ENCODE data around the gene ADD3. TPM values are rescaled to one million over a fixed set of nuclear protein-coding genes. Genes with fewer than 3 reads are reported as not detected.

ADD3 gene
- total and polyA plus RNA-seq, 2 of the 13 experiments (the other 11 are each of a cell fraction or from before 2014, with no cell fraction given): 44.7 to 57.5 TPM

DNA sequence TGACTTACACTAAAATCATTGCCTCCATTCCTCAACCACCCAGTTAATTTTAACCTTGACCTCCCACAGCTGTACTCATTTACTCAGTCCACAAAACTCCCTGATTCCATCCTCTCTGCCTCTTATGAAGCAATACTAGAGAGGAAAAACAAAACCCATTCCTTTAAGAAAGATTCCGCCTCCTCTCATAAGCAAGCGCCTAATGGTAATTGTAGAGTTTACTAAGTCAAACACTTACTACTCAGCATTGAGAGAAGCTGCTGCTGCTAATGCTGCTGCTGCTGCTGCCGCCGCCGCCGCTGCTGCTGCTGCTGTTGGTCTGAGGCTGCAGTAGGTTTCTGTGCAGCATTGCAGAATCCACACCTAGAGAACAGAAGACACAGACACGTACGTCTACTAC lies 2.1 kb upstream of the ADD3 start (continued):
- TF ChIP-seq, protein P1, sequence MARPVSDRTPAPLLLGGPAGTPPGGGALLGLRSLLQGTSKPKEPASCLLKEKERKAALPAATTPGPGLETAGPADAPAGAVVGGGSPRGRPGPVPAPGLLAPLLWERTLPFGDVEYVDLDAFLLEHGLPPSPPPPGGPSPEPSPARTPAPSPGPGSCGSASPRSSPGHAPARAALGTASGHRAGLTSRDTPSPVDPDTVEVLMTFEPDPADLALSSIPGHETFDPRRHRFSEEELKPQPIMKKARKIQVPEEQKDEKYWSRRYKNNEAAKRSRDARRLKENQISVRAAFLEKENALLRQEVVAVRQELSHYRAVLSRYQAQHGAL (CRISPR knock-in tag; IDR thresholded peaks at IDR 0.05; ENCODE audit: not compliant biosample characterization): no peak
- TF ChIP-seq CCAR2 (optimal IDR thresholded peaks at IDR 0.05; ENCODE audit: low read depth, low read length) (no peak), SP4 (CRISPR knock-in tag; IDR thresholded peaks at IDR 0.05) (no peak), PHF21A (CRISPR knock-in tag; IDR thresholded peaks at IDR 0.05) (no peak), ZNF790 (CRISPR knock-in tag; IDR thresholded peaks at IDR 0.05; ENCODE audit: borderline replicate concordance) (no peak), ZMYM3 (CRISPR knock-in tag; IDR thresholded peaks at IDR 0.05) (0 out of 2 replicates have a peak, but pooled peaks have one; percentile 15), SALL1 (CRISPR knock-in tag; IDR thresholded peaks at IDR 0.05) (peak; percentile 32; the same call in 1 of the 2 replicates), SAP130 (CRISPR knock-in tag; IDR thresholded peaks at IDR 0.05; ENCODE audit: low read depth) (peak; percentile 56), NPAS2 (CRISPR knock-in tag; IDR thresholded peaks at IDR 0.05; ENCODE audit: borderline replicate concordance) (no peak), ZNF567 (CRISPR knock-in tag; IDR thresholded peaks at IDR 0.05; ENCODE audit: borderline replicate concordance) (no peak), ZSCAN9 (CRISPR knock-in tag; IDR thresholded peaks at IDR 0.05; ENCODE audit: borderline replicate concordance) (0 out of 2 replicates have a peak, but pooled peaks have one; percentile 34), ZNF614 (CRISPR knock-in tag; IDR thresholded peaks at IDR 0.05; ENCODE audit: borderline replicate concordance) (0 out of 2 replicates have a peak, but pooled peaks have one; percentile 23), KMT2A (CRISPR knock-in tag; IDR thresholded peaks at IDR 0.05) (peak; percentile 41; the same call in 1 of the 2 replicates), NR2F6 (IDR thresholded peaks at IDR 0.05) (peak; percentile 77), NR2F6 (CRISPR knock-in tag; IDR thresholded peaks at IDR 0.05) (peak; percentile 75)
- TF ChIP-seq, protein P2, sequence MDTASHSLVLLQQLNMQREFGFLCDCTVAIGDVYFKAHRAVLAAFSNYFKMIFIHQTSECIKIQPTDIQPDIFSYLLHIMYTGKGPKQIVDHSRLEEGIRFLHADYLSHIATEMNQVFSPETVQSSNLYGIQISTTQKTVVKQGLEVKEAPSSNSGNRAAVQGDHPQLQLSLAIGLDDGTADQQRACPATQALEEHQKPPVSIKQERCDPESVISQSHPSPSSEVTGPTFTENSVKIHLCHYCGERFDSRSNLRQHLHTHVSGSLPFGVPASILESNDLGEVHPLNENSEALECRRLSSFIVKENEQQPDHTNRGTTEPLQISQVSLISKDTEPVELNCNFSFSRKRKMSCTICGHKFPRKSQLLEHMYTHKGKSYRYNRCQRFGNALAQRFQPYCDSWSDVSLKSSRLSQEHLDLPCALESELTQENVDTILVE (CRISPR knock-in tag; IDR thresholded peaks at IDR 0.05): no peak
- TF ChIP-seq, protein P3, sequence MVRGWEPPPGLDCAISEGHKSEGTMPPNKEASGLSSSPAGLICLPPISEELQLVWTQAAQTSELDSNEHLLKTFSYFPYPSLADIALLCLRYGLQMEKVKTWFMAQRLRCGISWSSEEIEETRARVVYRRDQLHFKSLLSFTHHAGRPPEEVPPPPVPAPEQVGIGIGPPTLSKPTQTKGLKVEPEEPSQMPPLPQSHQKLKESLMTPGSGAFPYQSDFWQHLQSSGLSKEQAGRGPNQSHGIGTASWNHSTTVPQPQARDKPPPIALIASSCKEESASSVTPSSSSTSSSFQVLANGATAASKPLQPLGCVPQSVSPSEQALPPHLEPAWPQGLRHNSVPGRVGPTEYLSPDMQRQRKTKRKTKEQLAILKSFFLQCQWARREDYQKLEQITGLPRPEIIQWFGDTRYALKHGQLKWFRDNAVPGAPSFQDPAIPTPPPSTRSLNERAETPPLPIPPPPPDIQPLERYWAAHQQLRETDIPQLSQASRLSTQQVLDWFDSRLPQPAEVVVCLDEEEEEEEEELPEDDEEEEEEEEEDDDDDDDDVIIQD (CRISPR knock-in tag; IDR thresholded peaks at IDR 0.05; ENCODE audit: low read depth): no peak
- TF ChIP-seq, protein P4, sequence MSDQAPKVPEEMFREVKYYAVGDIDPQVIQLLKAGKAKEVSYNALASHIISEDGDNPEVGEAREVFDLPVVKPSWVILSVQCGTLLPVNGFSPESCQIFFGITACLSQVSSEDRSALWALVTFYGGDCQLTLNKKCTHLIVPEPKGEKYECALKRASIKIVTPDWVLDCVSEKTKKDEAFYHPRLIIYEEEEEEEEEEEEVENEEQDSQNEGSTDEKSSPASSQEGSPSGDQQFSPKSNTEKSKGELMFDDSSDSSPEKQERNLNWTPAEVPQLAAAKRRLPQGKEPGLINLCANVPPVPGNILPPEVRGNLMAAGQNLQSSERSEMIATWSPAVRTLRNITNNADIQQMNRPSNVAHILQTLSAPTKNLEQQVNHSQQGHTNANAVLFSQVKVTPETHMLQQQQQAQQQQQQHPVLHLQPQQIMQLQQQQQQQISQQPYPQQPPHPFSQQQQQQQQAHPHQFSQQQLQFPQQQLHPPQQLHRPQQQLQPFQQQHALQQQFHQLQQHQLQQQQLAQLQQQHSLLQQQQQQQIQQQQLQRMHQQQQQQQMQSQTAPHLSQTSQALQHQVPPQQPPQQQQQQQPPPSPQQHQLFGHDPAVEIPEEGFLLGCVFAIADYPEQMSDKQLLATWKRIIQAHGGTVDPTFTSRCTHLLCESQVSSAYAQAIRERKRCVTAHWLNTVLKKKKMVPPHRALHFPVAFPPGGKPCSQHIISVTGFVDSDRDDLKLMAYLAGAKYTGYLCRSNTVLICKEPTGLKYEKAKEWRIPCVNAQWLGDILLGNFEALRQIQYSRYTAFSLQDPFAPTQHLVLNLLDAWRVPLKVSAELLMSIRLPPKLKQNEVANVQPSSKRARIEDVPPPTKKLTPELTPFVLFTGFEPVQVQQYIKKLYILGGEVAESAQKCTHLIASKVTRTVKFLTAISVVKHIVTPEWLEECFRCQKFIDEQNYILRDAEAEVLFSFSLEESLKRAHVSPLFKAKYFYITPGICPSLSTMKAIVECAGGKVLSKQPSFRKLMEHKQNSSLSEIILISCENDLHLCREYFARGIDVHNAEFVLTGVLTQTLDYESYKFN (CRISPR knock-in tag; conservative IDR thresholded peaks at IDR 0.05): 0 out of 2 replicates have a peak, but pooled peaks have one; percentile 16
- TF ChIP-seq, protein P5, sequence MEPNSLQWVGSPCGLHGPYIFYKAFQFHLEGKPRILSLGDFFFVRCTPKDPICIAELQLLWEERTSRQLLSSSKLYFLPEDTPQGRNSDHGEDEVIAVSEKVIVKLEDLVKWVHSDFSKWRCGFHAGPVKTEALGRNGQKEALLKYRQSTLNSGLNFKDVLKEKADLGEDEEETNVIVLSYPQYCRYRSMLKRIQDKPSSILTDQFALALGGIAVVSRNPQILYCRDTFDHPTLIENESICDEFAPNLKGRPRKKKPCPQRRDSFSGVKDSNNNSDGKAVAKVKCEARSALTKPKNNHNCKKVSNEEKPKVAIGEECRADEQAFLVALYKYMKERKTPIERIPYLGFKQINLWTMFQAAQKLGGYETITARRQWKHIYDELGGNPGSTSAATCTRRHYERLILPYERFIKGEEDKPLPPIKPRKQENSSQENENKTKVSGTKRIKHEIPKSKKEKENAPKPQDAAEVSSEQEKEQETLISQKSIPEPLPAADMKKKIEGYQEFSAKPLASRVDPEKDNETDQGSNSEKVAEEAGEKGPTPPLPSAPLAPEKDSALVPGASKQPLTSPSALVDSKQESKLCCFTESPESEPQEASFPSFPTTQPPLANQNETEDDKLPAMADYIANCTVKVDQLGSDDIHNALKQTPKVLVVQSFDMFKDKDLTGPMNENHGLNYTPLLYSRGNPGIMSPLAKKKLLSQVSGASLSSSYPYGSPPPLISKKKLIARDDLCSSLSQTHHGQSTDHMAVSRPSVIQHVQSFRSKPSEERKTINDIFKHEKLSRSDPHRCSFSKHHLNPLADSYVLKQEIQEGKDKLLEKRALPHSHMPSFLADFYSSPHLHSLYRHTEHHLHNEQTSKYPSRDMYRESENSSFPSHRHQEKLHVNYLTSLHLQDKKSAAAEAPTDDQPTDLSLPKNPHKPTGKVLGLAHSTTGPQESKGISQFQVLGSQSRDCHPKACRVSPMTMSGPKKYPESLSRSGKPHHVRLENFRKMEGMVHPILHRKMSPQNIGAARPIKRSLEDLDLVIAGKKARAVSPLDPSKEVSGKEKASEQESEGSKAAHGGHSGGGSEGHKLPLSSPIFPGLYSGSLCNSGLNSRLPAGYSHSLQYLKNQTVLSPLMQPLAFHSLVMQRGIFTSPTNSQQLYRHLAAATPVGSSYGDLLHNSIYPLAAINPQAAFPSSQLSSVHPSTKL (CRISPR knock-in tag; IDR thresholded peaks at IDR 0.05): 0 out of 2 replicates have a peak, but pooled peaks have one; percentile 9

Measured in HepG2 (cell line).